ENCODE results near the gene BOC.

Gene BOC

GRCh38 chr3:113177526-113177925 lies 33.8 kb upstream of the BOC start:
- no peak for TF ChIP-seq CTCF (conservative IDR thresholded peaks at IDR 0.05)
- no peak overlapping the region for H3K27ac ChIP-seq

- no peak overlapping the region for H3K27ac ChIP-seq
- no peak for TF ChIP-seq CTCF (conservative IDR thresholded peaks at IDR 0.05)
Measured at GRCh38 chr3:113179235-113179824, 32.0 kb upstream of the BOC start.

GRCh38 chr3:113183748-113184661 lies 27.4 kb upstream of the BOC start:
- TF ChIP-seq CTCF (conservative IDR thresholded peaks at IDR 0.05), result no peak
- no peak overlapping the region for H3K27ac ChIP-seq

- no peak for TF ChIP-seq CTCF (conservative IDR thresholded peaks at IDR 0.05)
- H3K27ac ChIP-seq, result no peak overlapping the region
Measured at GRCh38 chr3:113185194-113185835, 26.0 kb upstream of the BOC start.

GRCh38 chr3:113186566-113186965 lies 24.8 kb upstream of the BOC start:
- H3K27ac ChIP-seq, result no peak overlapping the region
- no peak for TF ChIP-seq CTCF (conservative IDR thresholded peaks at IDR 0.05)

GRCh38 chr3:113193288-113193687 lies 18.1 kb upstream of the BOC start:
- H3K27ac ChIP-seq, result no peak overlapping the region
- TF ChIP-seq CTCF (conservative IDR thresholded peaks at IDR 0.05), result no peak

GRCh38 chr3:113193719-113194118 lies 17.6 kb upstream of the BOC start:
- no peak overlapping the region for H3K27ac ChIP-seq
- no peak for TF ChIP-seq CTCF (conservative IDR thresholded peaks at IDR 0.05)
